ENCODE data around the gene FEM1A. TPM values are rescaled to one million over a fixed set of nuclear protein-coding genes. Genes with fewer than 3 reads are reported as not detected.

FEM1A gene
- polyA plus RNA-seq, 1 of the 3 experiments (the other 2 are of a cell fraction) = 4.8 TPM

- Histone ChIP-seq H4K20me1 (ENCODE audit: insufficient read depth) (no peaks in the 10 kb centered on the region), H2AFZ (ENCODE audit: low read depth) (no peak overlapping the region), H3K9me3 (no peaks in the 10 kb centered on the region), H3K4me1 (ENCODE audit: control insufficient read depth in 1 of 2, insufficient read depth in 2 of 2, low read depth in 1 of 2, low read length in 1 of 2) (peaks cover 9 to 23% of the 10 kb centered on the region in 2 experiments; a peak in 2 of 4 replicates), H3F3A (replicated peaks; ENCODE audit: insufficient read depth) (peaks cover 13% of the 10 kb centered on the region), H3K27me3 (ENCODE audit: insufficient read depth) (no peaks in the 10 kb centered on the region), H3K9ac (no peak overlapping the region), H3K9me2 (no peaks in the 10 kb centered on the region), H3K27ac (ENCODE audit: low read depth in 2 of 2, low read length in 1 of 2) (no peak overlapping the region), H3K4me2 (no peak overlapping the region), H3K4me3 (ENCODE audit: low read depth in 2 of 2, low read length in 1 of 2) (no peak overlapping the region), H3K79me2 (ENCODE audit: insufficient read depth) (no peaks in the 10 kb centered on the region), H3K36me3 (replicated peaks in 1 of 2; ENCODE audit: control insufficient read depth in 1 of 2, insufficient read depth in 2 of 2, low read length in 1 of 2) (no peaks in the 10 kb centered on the region)
- TF ChIP-seq GABPA (IDR thresholded peaks at IDR 0.05; ENCODE audit: low read depth) = no peak
- TF ChIP-seq USF2 (IDR thresholded peaks at IDR 0.05; ENCODE audit: borderline replicate concordance, low read depth, low read length) = no peak
- TF ChIP-seq POLR2AphosphoS5 (IDR thresholded peaks at IDR 0.05; ENCODE audit: low read depth, low read length) = no peak
- TF ChIP-seq MXI1 (IDR thresholded peaks at IDR 0.05; ENCODE audit: low read depth, low read length) = no peak
- TF ChIP-seq PBX3 (IDR thresholded peaks at IDR 0.05) = no peak
- TF ChIP-seq MAX (IDR thresholded peaks at IDR 0.05; ENCODE audit: low read depth) = no peak
- no peak for TF ChIP-seq TAF1 (IDR thresholded peaks at IDR 0.05; ENCODE audit: borderline replicate concordance, low read depth, low read length)
- no peak for TF ChIP-seq NFIC (IDR thresholded peaks at IDR 0.05; ENCODE audit: borderline replicate concordance)
- no peak for TF ChIP-seq NRF1 (IDR thresholded peaks at IDR 0.05; ENCODE audit: low read depth, low read length)
- no peak for TF ChIP-seq FOSL2 (IDR thresholded peaks at IDR 0.05; ENCODE audit: borderline replicate concordance, low read depth)
- ChIA-PET POLR2A (interaction anchor here (1.9 kb wide), 1 partner anchor 23 kb away, joined by 7 read pairs; no protein-coding TSS in a partner anchor), CTCF (interaction anchor here (0.8 to 1.3 kb wide), 4 partner anchors 9 to 105 kb away, joined by 3 to 4 read pairs (median 3); partner anchors contain the start of gene FEM1A)
- DNase-seq = no peak
- 86% methylated on average over 8 of the region's 8 CpGs for WGBS (ENCODE audit: low lambda C conversion rate)
These were observed 45.5 kb upstream of the FEM1A start for GRCh38 chr19:4745986-4746385.

GRCh38 chr19:4748185-4748584, 43.3 kb upstream of the FEM1A start:
- CTCF ChIA-PET = interaction anchor here (0.8 to 2.6 kb wide), 2 partner anchors 17 to 43 kb away, joined by 3 to 11 read pairs; partner anchors contain the start of gene FEM1A
- Histone ChIP-seq H3K27ac (ENCODE audit: low read depth in 2 of 2, low read length in 1 of 2) (no peak overlapping the region), H3K79me2 (ENCODE audit: insufficient read depth) (no peaks in the 10 kb centered on the region), H3K27me3 (ENCODE audit: insufficient read depth) (no peaks in the 10 kb centered on the region), H3K36me3 (replicated peaks in 1 of 2; ENCODE audit: control insufficient read depth in 1 of 2, insufficient read depth in 2 of 2, low read length in 1 of 2) (no peaks in the 10 kb centered on the region), H3F3A (replicated peaks; ENCODE audit: insufficient read depth) (peaks cover 13% of the 10 kb centered on the region), H3K4me1 (ENCODE audit: control insufficient read depth in 1 of 2, insufficient read depth in 2 of 2, low read depth in 1 of 2, low read length in 1 of 2) (peaks cover 5 to 12% of the 10 kb centered on the region in 2 experiments; a peak in 2 of 4 replicates), H2AFZ (ENCODE audit: low read depth) (no peak overlapping the region), H3K9me3 (no peaks in the 10 kb centered on the region), H3K4me3 (ENCODE audit: low read depth in 2 of 2, low read length in 1 of 2) (no peak overlapping the region), H3K4me2 (no peak overlapping the region), H3K9me2 (no peaks in the 10 kb centered on the region), H4K20me1 (ENCODE audit: insufficient read depth) (no peaks in the 10 kb centered on the region), H3K9ac (no peak overlapping the region)
- TF ChIP-seq NFIC (IDR thresholded peaks at IDR 0.05; ENCODE audit: borderline replicate concordance) (no peak), CHD2 (IDR thresholded peaks at IDR 0.05; ENCODE audit: low read length, partially characterized antibody) (no peak), MEF2A (IDR thresholded peaks at IDR 0.05; ENCODE audit: borderline replicate concordance, low read depth) (no peak), GABPA (IDR thresholded peaks at IDR 0.05; ENCODE audit: low read depth) (no peak), SMC3 (IDR thresholded peaks at IDR 0.05; ENCODE audit: low read depth, low read length) (no peak), FOSL2 (IDR thresholded peaks at IDR 0.05; ENCODE audit: borderline replicate concordance, low read depth) (no peak)
- WGBS (ENCODE audit: low lambda C conversion rate) = 60% methylated on average over 11 of the region's 11 CpGs
- DNase-seq = no peak
- POLR2A ChIA-PET = no interaction called here

Data from SK-N-SH (cell line).